ENCODE data around the gene SPDYE16.
"Not testable (repeated sequence)": the region's sequence is repeated elsewhere in the genome, so short reads cannot be mapped to it uniquely, and the experiment has no call there.

The SPDYE16 gene

DNA sequence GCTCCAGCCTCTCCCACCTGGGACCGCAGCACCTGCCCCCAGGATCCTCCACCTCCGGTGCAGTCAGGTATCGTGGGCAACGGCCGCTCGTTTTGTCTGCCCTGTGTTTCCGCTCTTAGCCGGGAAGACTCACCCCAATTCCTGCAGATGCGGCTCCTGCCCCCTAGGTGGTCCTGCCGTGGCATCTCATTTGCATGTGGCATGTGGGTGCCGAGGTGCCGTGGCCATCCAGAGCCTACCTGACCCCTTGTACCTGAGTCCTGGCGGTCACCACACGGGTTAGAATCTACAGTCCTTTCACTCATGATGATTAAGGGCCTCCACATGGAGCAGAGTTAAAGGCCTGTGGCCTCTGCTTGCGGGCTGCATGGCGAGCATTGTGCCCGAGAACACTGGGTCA lies 60.0 kb downstream of the SPDYE16 start:
- not testable (repeated sequence) for H3K9me2 ChIP-seq (replicated peaks; ENCODE audit: control insufficient read depth, low read length); H3K4me3 ChIP-seq (ENCODE audit: low read length); H3K79me2 ChIP-seq (ENCODE audit: control insufficient read depth, low read length); H3K36me3 ChIP-seq (ENCODE audit: control insufficient read depth, low read length); H3K27me3 ChIP-seq (ENCODE audit: control insufficient read depth, low read length); H3K4me2 ChIP-seq (ENCODE audit: low read length); H3K27ac ChIP-seq (ENCODE audit: low read depth, low read length); H3K9me3 ChIP-seq (ENCODE audit: control insufficient read depth, insufficient read depth, low read length); H3F3A ChIP-seq (ENCODE audit: control insufficient read depth, insufficient read depth); H3K4me1 ChIP-seq (ENCODE audit: control insufficient read depth, low read length); H4K20me1 ChIP-seq (ENCODE audit: control insufficient read depth, insufficient read depth, low read depth, low read length)

DNA sequence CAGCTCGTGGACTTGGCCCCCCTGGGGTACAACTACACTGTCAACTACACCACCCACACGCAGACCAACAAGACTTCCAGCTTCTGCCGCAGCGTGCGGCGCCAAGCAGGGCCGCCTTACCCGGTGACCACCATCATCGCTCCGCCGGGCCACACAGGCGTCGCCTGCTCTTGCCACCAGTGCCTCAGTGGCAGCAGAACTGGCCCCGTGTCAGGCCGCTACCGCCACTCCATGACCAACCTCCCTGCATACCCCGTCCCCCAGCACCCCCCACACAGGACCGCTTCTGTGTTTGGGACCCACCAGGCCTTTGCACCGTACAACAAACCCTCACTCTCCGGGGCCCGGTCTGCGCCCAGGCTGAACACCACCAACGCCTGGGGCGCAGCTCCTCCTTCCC lies 60.4 kb downstream of the SPDYE16 start:
- H3K4me3 ChIP-seq (ENCODE audit: low read length); H3K9me3 ChIP-seq (ENCODE audit: control insufficient read depth, insufficient read depth, low read length): not testable (repeated sequence)

More for the DNA sequence above, 60.4 kb downstream of the SPDYE16 start:
- not testable (repeated sequence) for H3K36me3 ChIP-seq (ENCODE audit: control insufficient read depth, low read length); H3K4me2 ChIP-seq (ENCODE audit: low read length); H3K9me2 ChIP-seq (replicated peaks; ENCODE audit: control insufficient read depth, low read length); H3K27me3 ChIP-seq (ENCODE audit: control insufficient read depth, low read length); H3K27ac ChIP-seq (ENCODE audit: low read depth, low read length); H3K4me1 ChIP-seq (ENCODE audit: control insufficient read depth, low read length); H3F3A ChIP-seq (ENCODE audit: control insufficient read depth, insufficient read depth); H4K20me1 ChIP-seq (ENCODE audit: control insufficient read depth, insufficient read depth, low read depth, low read length); H3K79me2 ChIP-seq (ENCODE audit: control insufficient read depth, low read length)
